GM12878 (cell line): ENCODE measurements around the gene TEX101. TPM values are rescaled to one million over a fixed set of nuclear protein-coding genes. Genes with fewer than 3 reads are reported as not detected.

ENCODE experiments used
- CHD4 ChIP-seq: fragments of 200-600 bp; sonication (generic); IDR thresholded peaks from 2 replicates; pipeline ENCODE4 v1.6.1; 2016; ENCODE audit warnings: mild to moderate bottlenecking
- CTCF ChIP-seq, 3 experiments: IDR thresholded peaks in 2 of 3; conservative IDR thresholded peaks in 1 of 3; 2 replicates each; pipeline ENCODE4 v1.5.1; 2011; ENCODE audit warnings: low read depth in 3 of 3, low read length in 3 of 3, mild to moderate bottlenecking in 3 of 3, control low read depth in 2 of 3, moderate library complexity in 2 of 3, inconsistent platforms in 1 of 3, mixed read lengths in 1 of 3; ENCODE audit not compliant: control insufficient read depth in 2 of 3, insufficient read depth in 1 of 3; ENCODE audit errors: extremely low read depth in 1 of 3
- NBN ChIP-seq: fragments of 450-650 bp; IDR thresholded peaks from 2 replicates; pipeline ENCODE4 v1.6.1; 2016
- NFXL1 ChIP-seq: fragments of 450-650 bp; IDR thresholded peaks from 2 replicates; pipeline ENCODE4 v1.6.1; 2017; ENCODE audit warnings: antibody characterized with exemption, mild to moderate bottlenecking, borderline replicate concordance
- SMC3 ChIP-seq: IDR thresholded peaks from 2 replicates; pipeline ENCODE4 v1.6.1; 2011; ENCODE audit warnings: low read length, improper control_type of control experiment, borderline replicate concordance
- YY1 ChIP-seq: IDR thresholded peaks from 2 replicates; pipeline ENCODE4 v1.6.1; 2011; ENCODE audit warnings: low read depth, mild to moderate bottlenecking, low read length
- ZNF592 ChIP-seq: fragments of 450-650 bp; IDR thresholded peaks from 2 replicates; pipeline ENCODE4 v1.6.1; 2017; ENCODE audit warnings: mild to moderate bottlenecking, moderate library complexity
- polyA plus RNA-seq, 11 experiments: library from polyadenylated mRNA; depleted of rRNA in 4 of 11; unstranded in 6 of 11; stranded (reverse) in 5 of 11; fragments of >200 nt; fragmentation: Nextera tagmentation in 4 of 11; fragmentation: Illumina TruSeq in 1 of 11; extraction: Ambion mirVana in 4 of 11; extraction: Trizol in 1 of 11; gene quantifications; 1 replicate in 1 of 11; 2 replicates in 10 of 11; pipeline versions ENCODE4 v1.2.1 to v1.2.3, GENCODE V29; 2011 to 2016; ENCODE audit warnings: inconsistent platforms in 2 of 11, missing spikeins in 2 of 11, low read depth in 1 of 11
- total RNA-seq, 4 experiments: library from RNA; depleted of rRNA in 3 of 4; stranded (reverse); fragments of >200 nt in 3 of 4; fragmentation: Illumina TruSeq in 1 of 4; extraction: Trizol in 1 of 4; gene quantifications; 2 replicates each; pipeline versions ENCODE4 v1.2.1 to v1.2.3, GENCODE V29; 2013 to 2021

The TEX101 gene
- total and polyA plus RNA-seq, 10 of the 15 experiments (the other 5 are each of a cell fraction or from before 2014, with no cell fraction given): not detected

GRCh38 chr19:43446746-43447489, 32.2 kb downstream of the TEX101 start (continued):
- TF ChIP-seq CTCF (IDR thresholded peaks at IDR 0.05 in 2 of 3, conservative IDR thresholded peaks at IDR 0.05 in 1 of 3; ENCODE audit: control insufficient read depth in 2 of 3, extremely low read depth in 1 of 3, insufficient read depth in 1 of 3, low read depth in 3 of 3, low read length in 3 of 3) (peak; percentile 90 to 96 (median 91); a peak in 5 of 6 replicates), CHD4 (no peak), NBN (no peak), SMC3 (peak; percentile 99), YY1 (peak; percentile 76; the same call in 1 of the 2 replicates), ZNF592 (no peak), NFXL1 (no peak)
